ENCODE measurements around the gene GUF1.
"Not testable (repeated sequence)": the region's sequence is repeated elsewhere in the genome, so short reads cannot be mapped to it uniquely, and the experiment has no call there.

GUF1 gene

GRCh38 chr4:44704673-44705072, 26.5 kb downstream of the GUF1 start:
- no peak for DNase-seq (ENCODE audit: low spot score)

- no peak for DNase-seq (ENCODE audit: low spot score)
Measured at GRCh38 chr4:44713125-44713524, 34.9 kb downstream of the GUF1 start.

- DNase-seq (ENCODE audit: low spot score): no peak
Measured at GRCh38 chr4:44716597-44716996, 38.4 kb downstream of the GUF1 start.

GRCh38 chr4:44720371-44720770, 42.2 kb downstream of the GUF1 start:
- DNase-seq (ENCODE audit: low spot score): peak; percentile 18

GRCh38 chr4:44722001-44722400, 43.8 kb downstream of the GUF1 start:
- no peak for DNase-seq (ENCODE audit: low spot score)

GRCh38 chr4:44725166-44725565, 46.9 kb downstream of the GUF1 start:
- DNase-seq (ENCODE audit: low spot score): no peak

GRCh38 chr4:44725726-44726037, 47.5 kb downstream of the GUF1 start:
- peak; percentile 58 for DNase-seq (ENCODE audit: low spot score)

- DNase-seq (ENCODE audit: low spot score): peak; percentile 89
Measured at GRCh38 chr4:44726038-44726871, 48.0 kb downstream of the GUF1 start, which contains the start of gene GNPDA2. Gene GNPDA2 (minus strand): TSS chr4:44726556. CDS start chr4:44722207, 4,349 bp downstream.

GRCh38 chr4:44727471-44727870, 49.3 kb downstream of the GUF1 start:
- DNase-seq (ENCODE audit: low spot score): no peak

GRCh38 chr4:44728694-44729093, 50.5 kb downstream of the GUF1 start:
- DNase-seq (ENCODE audit: low spot score): not testable (repeated sequence)

GRCh38 chr4:44736900-44737299, 58.7 kb downstream of the GUF1 start:
- DNase-seq (ENCODE audit: low spot score): no peak

- no peak for DNase-seq (ENCODE audit: low spot score)
Measured at GRCh38 chr4:44738615-44739014, 60.4 kb downstream of the GUF1 start.

- no peak for DNase-seq (ENCODE audit: low spot score)
Measured at GRCh38 chr4:44740201-44740600, 62.0 kb downstream of the GUF1 start.

All from cerebellar cortex (tissue), 1 donor.